Karpas-422 (cell line): Measurements from ENCODE around the gene CTNND2. TPM values are rescaled to one million over a fixed set of nuclear protein-coding genes. Genes with fewer than 3 reads are reported as not detected.

Experiments used
- DNase-seq: peaks from one replicate; pipeline ENCODE4 v3.0.0-alpha.2; 2015
- H2AFZ ChIP-seq: fragments of 200-600 bp; sonication (generic); 2 replicates; pipeline ENCODE4 v1.6.1; 2014; ENCODE audit warnings: antibody characterized with exemption, low read length, mixed read lengths
- H3K27ac ChIP-seq: fragments of 200-600 bp; sonication (generic); 2 replicates; pipeline ENCODE4 v1.5.1; 2014; ENCODE audit warnings: mild to moderate bottlenecking, low read length, moderate library complexity
- H3K27me3 ChIP-seq: fragments of 200-600 bp; sonication (generic); 2 replicates; pipeline ENCODE4 v1.6.1; 2014; ENCODE audit warnings: low read length, mixed read lengths
- H3K36me3 ChIP-seq: fragments of 200-600 bp; sonication (generic); 2 replicates; pipeline ENCODE4 v1.6.1; 2014; ENCODE audit warnings: low read length, mixed read lengths; ENCODE audit not compliant: insufficient read depth
- H3K4me1 ChIP-seq: fragments of 200-600 bp; sonication (generic); 2 replicates; pipeline ENCODE4 v1.6.1; 2014; ENCODE audit warnings: mild to moderate bottlenecking, low read length, mixed read lengths
- H3K4me2 ChIP-seq: fragments of 200-600 bp; sonication (generic); 2 replicates; pipeline ENCODE4 v1.6.1; 2014; ENCODE audit warnings: low read length, low read depth, mild to moderate bottlenecking; ENCODE audit not compliant: poor library complexity, severe bottlenecking
- H3K4me3 ChIP-seq: fragments of 200-600 bp; sonication (generic); 2 replicates; pipeline ENCODE4 v1.5.1; 2014; ENCODE audit warnings: mild to moderate bottlenecking, antibody characterized with exemption, low read length, mixed read lengths
- H3K79me2 ChIP-seq: fragments of 200-600 bp; sonication (generic); 2 replicates; pipeline ENCODE4 v1.6.1; 2014; ENCODE audit warnings: mild to moderate bottlenecking, low read length, mixed read lengths
- H3K9ac ChIP-seq: fragments of 200-600 bp; sonication (generic); 2 replicates; pipeline ENCODE4 v1.6.0; 2014; ENCODE audit warnings: low read length
- H3K9me2 ChIP-seq: fragments of 200-600 bp; sonication (generic), shearing (Covaris generic); replicated peaks from 2 replicates; pipeline ENCODE4 v1.6.0; 2014; ENCODE audit warnings: mild to moderate bottlenecking, low read length, moderate library complexity; ENCODE audit not compliant: insufficient read depth
- H3K9me3 ChIP-seq: fragments of 300-700, 200-600 bp; sonication (generic); 2 replicates; pipeline ENCODE4 v1.6.1; 2014; ENCODE audit warnings: low read length, mixed read lengths
- H4K20me1 ChIP-seq: fragments of 200-600 bp; sonication (generic); 2 replicates; pipeline ENCODE4 v1.6.1; 2014; ENCODE audit warnings: mild to moderate bottlenecking, antibody characterized with exemption, low read length, low read depth; ENCODE audit not compliant: insufficient read depth
- total RNA-seq: library from RNA; depleted of rRNA; stranded (reverse); fragments of >200 nt; shearing (Covaris generic); gene quantifications from 2 replicates; pipeline ENCODE4 v1.2.3, GENCODE V29; 2014; ENCODE audit warnings: low replicate concordance

The CTNND2 gene
- total RNA-seq, 1 experiment from 2014 or later: not detected

GRCh38 chr5:11504065-11504885 lies 400.0 kb downstream of the CTNND2 start:
- Histone ChIP-seq H3K36me3 (no peaks in the 10 kb centered on the region), H3K9me2 (no peaks in the 10 kb centered on the region), H3K4me3 (no peak overlapping the region), H3K4me1 (no peaks in the 10 kb centered on the region), H4K20me1 (no peaks in the 10 kb centered on the region), H3K79me2 (no peaks in the 10 kb centered on the region), H3K9me3 (no peaks in the 10 kb centered on the region), H3K27ac (no peak overlapping the region), H3K4me2 (no peak overlapping the region), H3K27me3 (no peaks in the 10 kb centered on the region), H2AFZ (no peak overlapping the region), H3K9ac (no peak overlapping the region)
- DNase-seq: no peak

DNA sequence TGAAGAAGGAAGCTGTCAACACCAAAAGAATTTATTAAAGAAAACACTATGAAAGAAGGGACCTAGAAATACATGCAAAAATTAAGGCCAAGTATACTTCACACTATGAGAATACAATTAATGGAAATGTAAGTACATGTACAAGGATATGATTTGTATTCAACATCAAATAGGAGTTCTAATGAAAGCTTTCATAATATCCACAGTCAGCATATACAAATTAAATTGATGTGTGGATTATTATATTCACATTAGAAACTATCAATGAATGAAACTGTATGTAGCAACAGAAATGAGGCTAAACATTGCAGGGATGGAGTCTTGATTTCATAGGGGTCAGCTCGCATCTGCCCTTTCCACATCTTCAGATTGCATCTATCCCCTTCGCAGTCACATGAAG lies 401.5 kb downstream of the CTNND2 start:
- Histone ChIP-seq H3K9me3 (no peaks in the 10 kb centered on the region), H3K4me2 (no peak overlapping the region), H3K9me2 (no peaks in the 10 kb centered on the region), H3K27me3 (no peaks in the 10 kb centered on the region), H3K27ac (no peak overlapping the region), H2AFZ (no peak overlapping the region), H4K20me1 (no peaks in the 10 kb centered on the region), H3K36me3 (no peaks in the 10 kb centered on the region), H3K9ac (no peak overlapping the region), H3K4me1 (no peaks in the 10 kb centered on the region), H3K79me2 (no peaks in the 10 kb centered on the region), H3K4me3 (no peak overlapping the region)
- no peak for DNase-seq

DNA sequence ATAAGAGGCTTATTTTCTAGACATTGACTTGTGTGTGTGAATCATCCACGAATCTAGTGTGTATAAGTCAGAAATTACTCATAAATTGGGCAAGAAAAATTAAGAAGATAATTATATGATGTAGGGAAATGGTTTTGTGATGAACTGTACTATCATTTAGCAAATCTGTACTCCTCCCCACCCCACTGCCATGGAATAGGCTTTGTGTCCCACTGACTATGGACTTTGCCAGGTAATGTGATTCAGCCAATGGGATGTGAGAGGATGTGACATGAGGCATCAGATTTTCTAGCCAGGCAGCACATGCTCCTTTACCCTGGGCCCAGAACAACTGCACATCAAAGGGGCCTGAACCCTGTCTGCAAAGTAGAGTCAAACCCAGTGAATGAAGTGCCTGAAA lies 406.6 kb downstream of the CTNND2 start:
- Histone ChIP-seq H3K9ac (no peak overlapping the region), H4K20me1 (no peaks in the 10 kb centered on the region), H3K4me1 (no peaks in the 10 kb centered on the region)

GRCh38 chr5:11496137-11496719 lies 408.0 kb downstream of the CTNND2 start:
- no peaks in the 10 kb centered on the region for H3K9me2 ChIP-seq
- H3K79me2 ChIP-seq: no peaks in the 10 kb centered on the region
- no peak overlapping the region for H2AFZ ChIP-seq
- H3K27ac ChIP-seq: no peak overlapping the region
- H3K4me1 ChIP-seq: no peaks in the 10 kb centered on the region
- DNase-seq: no peak
- H3K36me3 ChIP-seq: no peaks in the 10 kb centered on the region
- no peak overlapping the region for H3K4me3 ChIP-seq
- H3K9me3 ChIP-seq: no peaks in the 10 kb centered on the region
- H3K4me2 ChIP-seq: no peak overlapping the region
- H3K27me3 ChIP-seq: no peaks in the 10 kb centered on the region
- H4K20me1 ChIP-seq: no peaks in the 10 kb centered on the region
- no peak overlapping the region for H3K9ac ChIP-seq

More for the DNA sequence above, 406.6 kb downstream of the CTNND2 start:
- Histone ChIP-seq H3K27ac (no peak overlapping the region), H3K4me3 (no peak overlapping the region), H3K27me3 (no peaks in the 10 kb centered on the region), H3K79me2 (no peaks in the 10 kb centered on the region), H3K36me3 (no peaks in the 10 kb centered on the region), H2AFZ (no peak overlapping the region), H3K9me3 (no peaks in the 10 kb centered on the region), H3K4me2 (no peak overlapping the region), H3K9me2 (no peaks in the 10 kb centered on the region)
- DNase-seq: no peak

GRCh38 chr5:11494340-11494739 lies 409.9 kb downstream of the CTNND2 start:
- Histone ChIP-seq H3K9ac (no peak overlapping the region), H3K79me2 (no peaks in the 10 kb centered on the region), H3K27me3 (no peaks in the 10 kb centered on the region), H3K4me3 (no peak overlapping the region), H3K4me1 (no peaks in the 10 kb centered on the region), H3K9me2 (no peaks in the 10 kb centered on the region), H3K36me3 (no peaks in the 10 kb centered on the region), H4K20me1 (no peaks in the 10 kb centered on the region), H3K4me2 (no peak overlapping the region), H3K27ac (no peak overlapping the region), H2AFZ (no peak overlapping the region), H3K9me3 (no peaks in the 10 kb centered on the region)
- DNase-seq: peak; percentile 47

DNA sequence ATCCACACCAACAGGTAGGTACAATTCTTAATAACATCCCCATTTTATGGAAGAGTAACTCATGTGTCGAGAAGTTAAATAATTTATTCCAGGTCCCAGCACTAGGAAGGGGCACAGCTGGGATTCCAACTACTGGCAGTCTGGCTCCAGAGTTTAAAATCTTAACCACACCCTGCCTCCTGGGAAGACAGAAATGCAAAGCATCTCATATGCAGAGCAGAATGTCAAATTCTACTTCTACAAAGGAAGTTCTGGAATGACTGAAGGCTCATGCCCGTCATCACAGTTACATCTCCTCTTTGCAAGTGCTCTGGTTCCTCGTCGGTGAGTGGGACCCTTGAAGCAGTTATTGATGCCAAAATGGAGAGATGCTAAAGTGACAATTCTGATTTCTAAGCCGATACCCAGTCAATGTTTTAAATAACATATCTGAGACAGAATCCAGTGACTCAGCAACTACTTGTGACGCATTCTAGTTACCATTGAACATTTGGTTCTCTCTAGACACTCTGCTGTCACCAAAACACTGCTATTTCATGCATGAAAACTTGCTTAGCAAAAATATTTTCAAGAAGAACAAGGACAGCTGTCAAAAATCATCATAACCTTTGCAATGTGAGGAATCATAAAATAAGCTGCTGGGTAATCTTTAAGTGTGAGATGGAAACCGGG lies 412.7 kb downstream of the CTNND2 start:
- Histone ChIP-seq H2AFZ (no peak overlapping the region), H3K9me3 (no peaks in the 10 kb centered on the region), H3K9ac (no peak overlapping the region), H3K4me1 (no peaks in the 10 kb centered on the region), H4K20me1 (no peaks in the 10 kb centered on the region), H3K4me3 (no peak overlapping the region), H3K27me3 (no peaks in the 10 kb centered on the region), H3K79me2 (no peaks in the 10 kb centered on the region), H3K36me3 (no peaks in the 10 kb centered on the region), H3K4me2 (no peak overlapping the region), H3K27ac (no peak overlapping the region), H3K9me2 (no peaks in the 10 kb centered on the region)
- no peak for DNase-seq

- no peak overlapping the region for H3K27ac ChIP-seq
- H3K9me2 ChIP-seq: no peaks in the 10 kb centered on the region
- DNase-seq: no peak
- H4K20me1 ChIP-seq: no peaks in the 10 kb centered on the region
- H2AFZ ChIP-seq: no peak overlapping the region
- no peak overlapping the region for H3K4me2 ChIP-seq
- no peaks in the 10 kb centered on the region for H3K4me1 ChIP-seq
- no peaks in the 10 kb centered on the region for H3K27me3 ChIP-seq
- no peaks in the 10 kb centered on the region for H3K79me2 ChIP-seq
- H3K36me3 ChIP-seq: no peaks in the 10 kb centered on the region
- no peak overlapping the region for H3K4me3 ChIP-seq
- peaks cover 3% of the 10 kb centered on the region; the same call in 1 of the 2 replicates for H3K9me3 ChIP-seq
- no peak overlapping the region for H3K9ac ChIP-seq
These were observed 420.6 kb downstream of the CTNND2 start for GRCh38 chr5:11483630-11484029.

- no peaks in the 10 kb centered on the region for H3K4me1 ChIP-seq
- H3K9me2 ChIP-seq: no peaks in the 10 kb centered on the region
- H3K9me3 ChIP-seq: peaks cover 3% of the 10 kb centered on the region; the same call in 1 of the 2 replicates
- no peak overlapping the region for H3K4me2 ChIP-seq
- no peak overlapping the region for H3K27ac ChIP-seq
- no peaks in the 10 kb centered on the region for H3K79me2 ChIP-seq
- H3K27me3 ChIP-seq: no peaks in the 10 kb centered on the region
- H4K20me1 ChIP-seq: no peaks in the 10 kb centered on the region
- H2AFZ ChIP-seq: no peak overlapping the region
- H3K4me3 ChIP-seq: no peak overlapping the region
- no peak overlapping the region for H3K9ac ChIP-seq
- no peak for DNase-seq
- H3K36me3 ChIP-seq: no peaks in the 10 kb centered on the region
These were observed 422.2 kb downstream of the CTNND2 start for GRCh38 chr5:11482011-11482410.
